ENCODE measurements around the gene ZSWIM5.
A peak's percentile ranks its signal among the peaks of the same experiment; 100 is the strongest.
"Not testable (repeated sequence)": the region's sequence is repeated elsewhere in the genome, so short reads cannot be mapped to it uniquely, and the experiment has no call there.

Gene ZSWIM5

DNA sequence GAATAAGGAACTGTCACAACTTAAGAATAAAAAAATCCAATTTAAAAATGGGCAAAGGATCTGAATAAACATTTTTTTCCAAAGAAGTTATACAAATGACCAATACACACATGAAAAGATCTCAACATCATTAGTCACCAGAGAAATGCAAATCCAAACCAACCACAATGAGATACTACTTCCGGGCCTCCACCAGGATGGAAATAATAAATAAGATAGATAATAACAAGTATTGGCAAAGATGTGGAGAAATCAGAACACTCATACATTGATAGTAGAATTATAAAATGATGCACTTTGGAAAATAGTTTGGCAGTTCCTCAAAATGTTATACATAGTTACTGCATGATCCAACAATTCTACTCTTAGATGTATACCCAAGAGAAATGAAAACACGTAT is 18.7 kb downstream of the ZSWIM5 start:
- no peak overlapping the region for H3K4me3 ChIP-seq (replicated peaks in 1 of 2; ENCODE audit: low read depth in 2 of 2, low read length in 2 of 2)
- peak in 1 of 2 donors; percentile 78 for DNase-seq (ENCODE audit: low read depth in 2 of 2)
- TF ChIP-seq, protein P1, sequence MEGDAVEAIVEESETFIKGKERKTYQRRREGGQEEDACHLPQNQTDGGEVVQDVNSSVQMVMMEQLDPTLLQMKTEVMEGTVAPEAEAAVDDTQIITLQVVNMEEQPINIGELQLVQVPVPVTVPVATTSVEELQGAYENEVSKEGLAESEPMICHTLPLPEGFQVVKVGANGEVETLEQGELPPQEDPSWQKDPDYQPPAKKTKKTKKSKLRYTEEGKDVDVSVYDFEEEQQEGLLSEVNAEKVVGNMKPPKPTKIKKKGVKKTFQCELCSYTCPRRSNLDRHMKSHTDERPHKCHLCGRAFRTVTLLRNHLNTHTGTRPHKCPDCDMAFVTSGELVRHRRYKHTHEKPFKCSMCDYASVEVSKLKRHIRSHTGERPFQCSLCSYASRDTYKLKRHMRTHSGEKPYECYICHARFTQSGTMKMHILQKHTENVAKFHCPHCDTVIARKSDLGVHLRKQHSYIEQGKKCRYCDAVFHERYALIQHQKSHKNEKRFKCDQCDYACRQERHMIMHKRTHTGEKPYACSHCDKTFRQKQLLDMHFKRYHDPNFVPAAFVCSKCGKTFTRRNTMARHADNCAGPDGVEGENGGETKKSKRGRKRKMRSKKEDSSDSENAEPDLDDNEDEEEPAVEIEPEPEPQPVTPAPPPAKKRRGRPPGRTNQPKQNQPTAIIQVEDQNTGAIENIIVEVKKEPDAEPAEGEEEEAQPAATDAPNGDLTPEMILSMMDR (IDR thresholded peaks at IDR 0.05; ENCODE audit: low read depth, low read length): no peak

DNA sequence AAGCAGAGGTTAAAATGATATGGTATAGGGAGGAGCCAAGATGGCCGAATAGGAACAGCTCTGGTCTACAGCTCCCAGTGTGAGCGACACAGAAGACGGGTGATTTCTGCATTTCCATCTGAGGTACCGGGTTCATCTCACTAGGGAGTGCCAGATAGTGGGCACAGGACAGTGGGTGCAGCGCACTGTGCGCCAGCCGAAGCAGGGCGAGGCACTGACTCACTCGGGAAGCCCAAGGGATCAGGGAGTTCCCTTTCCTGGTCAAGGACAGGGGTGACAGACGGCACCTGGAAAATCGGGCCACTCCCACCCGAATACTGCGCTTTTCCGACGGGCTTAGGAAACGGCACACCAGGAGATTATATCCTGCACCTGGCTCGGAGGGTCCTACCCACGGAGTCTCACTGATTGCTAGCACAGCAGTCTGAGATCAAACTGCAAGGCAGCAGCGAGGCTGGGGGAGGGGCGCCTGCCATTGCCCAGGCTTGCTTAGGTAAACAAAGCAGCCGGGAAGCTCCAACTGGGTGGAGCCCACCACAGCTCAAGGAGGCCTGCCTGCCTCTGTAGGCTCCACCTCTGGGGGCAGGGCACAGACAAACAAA is 26.4 kb downstream of the ZSWIM5 start:
- DNase-seq (ENCODE audit: low read depth in 2 of 2); H3K4me3 ChIP-seq (replicated peaks in 1 of 2; ENCODE audit: low read depth in 2 of 2, low read length in 2 of 2): not testable (repeated sequence)

DNA sequence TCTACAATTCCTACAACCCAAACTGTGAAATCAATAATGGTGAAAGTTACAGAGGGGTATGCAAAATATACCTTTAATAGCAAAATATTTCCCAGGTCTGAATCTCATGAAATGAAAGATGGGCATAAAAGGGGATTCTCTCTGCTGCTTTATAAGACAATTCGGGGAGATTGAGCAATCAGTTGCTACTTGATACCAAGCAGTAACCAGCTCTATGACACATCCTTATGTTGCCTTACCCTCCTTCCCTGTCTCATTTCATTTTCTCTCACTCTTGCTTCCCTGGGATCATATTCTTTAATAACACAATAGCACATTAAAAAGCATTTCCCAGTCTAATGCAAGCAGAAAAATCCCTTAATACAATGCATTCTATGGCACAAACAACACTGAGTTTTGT is 29.0 kb downstream of the ZSWIM5 start:
- H3K4me3 ChIP-seq (replicated peaks in 1 of 2; ENCODE audit: low read depth in 2 of 2, low read length in 2 of 2): no peak overlapping the region
- TF ChIP-seq, protein P1 (IDR thresholded peaks at IDR 0.05; ENCODE audit: low read depth, low read length): no peak
- DNase-seq (ENCODE audit: low read depth in 2 of 2): peak in 1 of 2 donors; percentile 59

DNA sequence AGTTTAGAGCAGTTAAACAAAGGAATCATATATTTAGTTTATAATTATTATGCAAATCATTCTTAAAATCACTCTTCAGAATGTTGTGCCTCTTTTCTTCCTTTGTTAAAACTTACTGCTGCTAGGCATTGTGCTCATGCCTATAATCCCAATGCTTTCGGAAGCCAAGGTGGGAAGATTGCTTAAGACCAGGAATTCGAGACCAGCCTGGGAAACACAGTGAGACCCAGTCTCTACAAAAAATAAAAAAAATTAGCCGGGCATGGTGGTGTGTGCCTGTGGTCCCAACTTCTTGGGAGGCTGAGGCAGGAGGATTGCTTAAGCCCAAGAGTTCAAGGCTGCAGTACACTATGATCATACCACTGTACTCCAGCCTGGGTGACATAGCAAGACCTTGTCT is 33.6 kb downstream of the ZSWIM5 start:
- no peak overlapping the region for H3K4me3 ChIP-seq (replicated peaks in 1 of 2; ENCODE audit: low read depth in 2 of 2, low read length in 2 of 2)
- TF ChIP-seq, protein P1 (IDR thresholded peaks at IDR 0.05; ENCODE audit: low read depth, low read length): no peak
- DNase-seq (ENCODE audit: low read depth in 2 of 2): no peak

DNA sequence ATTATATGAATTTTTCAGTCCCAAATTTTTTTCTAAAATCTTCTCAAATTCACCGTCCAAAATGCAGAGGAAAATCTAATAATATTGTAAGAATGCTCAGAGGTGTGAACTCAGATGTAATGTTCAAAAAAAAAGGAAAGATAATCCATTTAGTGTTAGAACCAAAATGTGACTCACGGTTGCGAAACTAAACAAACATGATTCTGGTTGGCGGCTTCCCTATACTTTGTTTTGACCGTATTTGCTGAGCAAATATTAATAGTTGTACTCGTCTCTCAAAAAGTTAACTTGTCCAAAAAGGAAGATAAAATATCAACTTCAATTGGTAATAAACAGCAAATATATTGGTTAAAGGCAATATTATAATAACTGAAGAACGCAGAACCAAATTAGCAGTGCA is 34.4 kb downstream of the ZSWIM5 start:
- TF ChIP-seq, protein P1 (IDR thresholded peaks at IDR 0.05; ENCODE audit: low read depth, low read length): no peak
- peak; percentile 8 to 60 for DNase-seq (ENCODE audit: low read depth in 2 of 2)
- no peak overlapping the region for H3K4me3 ChIP-seq (replicated peaks in 1 of 2; ENCODE audit: low read depth in 2 of 2, low read length in 2 of 2)

DNA sequence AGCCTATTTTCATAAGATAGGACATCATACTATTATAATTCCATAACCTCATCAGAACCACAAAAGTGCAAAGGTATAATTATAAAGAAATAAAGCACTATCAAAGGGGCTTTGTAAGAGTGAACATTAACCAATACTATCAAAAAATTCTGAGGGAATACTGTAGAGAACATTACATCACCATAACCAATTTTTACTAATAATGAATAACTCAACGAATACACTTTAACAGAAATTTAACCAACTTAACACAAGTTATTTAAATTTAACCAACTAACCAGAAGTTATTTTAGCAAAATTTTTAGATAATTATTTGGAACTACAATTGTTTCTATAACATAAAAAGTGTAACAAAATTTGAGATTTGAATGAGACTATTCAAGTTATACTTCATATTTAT is 34.8 kb downstream of the ZSWIM5 start:
- TF ChIP-seq, protein P1 (IDR thresholded peaks at IDR 0.05; ENCODE audit: low read depth, low read length): no peak
- no peak for DNase-seq (ENCODE audit: low read depth in 2 of 2)
- H3K4me3 ChIP-seq (replicated peaks in 1 of 2; ENCODE audit: low read depth in 2 of 2, low read length in 2 of 2): no peak overlapping the region

DNA sequence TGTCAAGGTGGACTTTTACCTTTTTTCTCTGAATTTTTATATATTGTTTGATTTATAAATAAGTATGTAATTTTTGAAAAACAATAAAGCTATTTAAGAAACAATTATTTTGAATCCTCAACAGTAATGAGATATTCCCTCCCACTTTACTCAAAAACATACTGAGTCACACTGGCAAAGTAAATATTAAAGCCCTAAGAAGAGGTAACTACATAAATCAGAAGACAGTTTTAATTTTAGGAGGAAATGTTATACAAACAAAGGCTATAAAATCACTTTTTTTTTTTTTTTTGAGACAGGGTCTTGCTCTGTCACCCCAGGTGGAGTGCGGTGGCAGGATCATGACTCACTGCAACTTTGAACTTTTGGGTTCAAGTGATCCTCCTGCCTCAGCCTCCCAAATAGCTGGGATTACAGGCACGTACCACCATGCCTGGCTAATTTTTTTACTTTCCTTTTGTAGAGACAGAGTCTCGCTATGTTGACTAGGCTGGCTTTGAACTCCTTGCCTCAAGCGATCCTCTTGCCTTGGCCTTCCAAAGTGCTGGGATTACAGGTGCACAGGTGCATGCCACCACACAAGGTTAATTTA is 36.2 kb downstream of the ZSWIM5 start:
- TF ChIP-seq, protein P1 (IDR thresholded peaks at IDR 0.05; ENCODE audit: low read depth, low read length): no peak
- no peak overlapping the region for H3K4me3 ChIP-seq (replicated peaks in 1 of 2; ENCODE audit: low read depth in 2 of 2, low read length in 2 of 2)
- no peak for DNase-seq (ENCODE audit: low read depth in 2 of 2)

DNA sequence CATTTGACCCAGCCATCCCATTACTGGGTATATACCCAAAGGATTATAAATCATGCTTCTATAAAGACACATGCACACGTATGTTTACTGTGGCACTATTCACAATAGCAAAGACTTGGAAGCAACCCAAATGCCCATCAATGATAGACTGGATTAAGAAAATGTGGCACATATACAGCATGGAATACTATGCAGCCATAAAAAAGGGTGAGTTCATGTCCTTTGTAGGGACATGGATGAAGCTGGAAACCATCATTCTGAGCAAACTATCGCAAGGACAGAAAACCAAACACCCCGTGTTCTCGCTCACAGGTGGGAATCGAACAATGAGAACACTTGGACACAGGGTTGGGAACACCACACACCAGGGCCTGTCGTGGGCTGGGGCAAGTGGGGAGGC is 38.5 kb downstream of the ZSWIM5 start:
- not testable (repeated sequence) for H3K4me3 ChIP-seq (replicated peaks in 1 of 2; ENCODE audit: low read depth in 2 of 2, low read length in 2 of 2); DNase-seq (ENCODE audit: low read depth in 2 of 2)

DNA sequence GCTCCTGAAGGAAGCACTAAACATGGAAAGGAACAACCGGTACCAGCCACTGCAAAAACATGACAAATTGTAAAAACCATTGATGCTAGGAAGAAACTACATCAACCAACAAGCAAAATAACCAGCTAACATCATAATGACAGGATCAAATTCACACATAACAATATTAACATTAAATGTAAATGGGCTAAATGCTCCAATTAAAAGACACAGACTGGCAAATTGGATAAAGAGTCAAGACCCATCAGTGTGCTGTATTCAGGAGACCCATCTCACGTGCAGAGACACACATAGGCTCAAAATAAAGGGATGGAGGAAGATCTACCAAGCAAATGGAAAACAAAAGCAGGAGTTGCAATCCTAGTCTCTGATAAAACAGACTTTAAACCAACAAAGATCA is 42.1 kb downstream of the ZSWIM5 start:
- not testable (repeated sequence) for DNase-seq (ENCODE audit: low read depth in 2 of 2); H3K4me3 ChIP-seq (replicated peaks in 1 of 2; ENCODE audit: low read depth in 2 of 2, low read length in 2 of 2)

DNA sequence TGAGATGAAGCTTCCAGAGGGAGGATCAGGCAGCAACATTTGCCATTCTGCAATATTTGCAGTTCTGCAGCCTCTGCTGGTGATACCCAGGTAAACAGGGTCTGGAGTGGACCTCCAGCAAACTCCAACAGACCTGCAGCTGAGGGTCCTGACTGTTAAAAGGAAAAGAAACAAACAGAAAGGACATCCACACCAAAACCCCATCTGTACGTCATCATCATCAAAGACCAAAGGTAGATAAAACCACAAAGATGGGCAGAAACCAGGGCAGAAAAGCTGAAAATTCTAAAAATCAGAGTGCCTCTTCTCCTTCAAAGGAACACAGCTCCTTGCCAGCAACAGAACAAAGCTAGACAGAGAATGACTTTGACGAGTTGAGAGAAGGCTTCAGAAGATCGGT is 43.3 kb downstream of the ZSWIM5 start:
- DNase-seq (ENCODE audit: low read depth in 2 of 2); H3K4me3 ChIP-seq (replicated peaks in 1 of 2; ENCODE audit: low read depth in 2 of 2, low read length in 2 of 2): not testable (repeated sequence)
